ENCODE measurements around the gene ZFAND3.

Gene ZFAND3

GRCh38 chr6:38162493-38163185 lies 343.1 kb downstream of the ZFAND3 start:
- Histone ChIP-seq H3K23ac (ENCODE audit: low read length in 2 of 2) (no peak overlapping the region), H2BK5ac (ENCODE audit: low read depth, low read length, poor library complexity, severe bottlenecking) (no peak overlapping the region), H3K14ac (ENCODE audit: low read length in 2 of 2) (no peak overlapping the region), H4K8ac (ENCODE audit: low read length) (no peak overlapping the region), H3K36me3 (ENCODE audit: control insufficient read depth in 1 of 2, insufficient read depth in 2 of 2, low read depth in 1 of 2, low read length in 2 of 2) (peaks cover 16 to 43% of the 10 kb centered on the region in 2 experiments), H2BK120ac (ENCODE audit: low read depth, low read length) (no peak overlapping the region), H2AFZ (ENCODE audit: low read depth, low read length) (no peak overlapping the region), H3K9ac (ENCODE audit: low read length) (no peak overlapping the region), H3K4ac (ENCODE audit: low read depth in 1 of 2, low read length in 2 of 2) (no peak overlapping the region), H3K79me1 (replicated peaks; ENCODE audit: low read length, poor library complexity, severe bottlenecking) (peaks cover 20% of the 10 kb centered on the region), H3K27me3 (ENCODE audit: control insufficient read depth in 1 of 2, insufficient read depth in 1 of 2, low read length in 2 of 2) (no peaks in the 10 kb centered on the region), H3K18ac (ENCODE audit: low read depth in 1 of 2, low read length in 2 of 2) (no peak overlapping the region), H3K9me3 (ENCODE audit: control insufficient read depth, low read length) (no peaks in the 10 kb centered on the region), H3K4me3 (ENCODE audit: insufficient read depth in 1 of 2, low read depth in 1 of 2, low read length in 2 of 2) (no peak overlapping the region), H2BK12ac (ENCODE audit: low read length in 2 of 2) (no peak overlapping the region), H2AK5ac (ENCODE audit: low read length, severe bottlenecking) (no peak overlapping the region), H3K4me2 (ENCODE audit: low read length, poor library complexity, severe bottlenecking) (no peak overlapping the region), H3K4me1 (ENCODE audit: control insufficient read depth, insufficient read depth, low read depth, low read length) (peaks cover 5% of the 10 kb centered on the region), H3K27ac (ENCODE audit: low read length, poor library complexity, severe bottlenecking) (no peak overlapping the region), H4K91ac (ENCODE audit: low read length) (no peak overlapping the region), H2BK15ac (ENCODE audit: low read depth, poor library complexity, severe bottlenecking) (no peak overlapping the region)
- 98% methylated on average over 17 of the region's 17 CpGs for WGBS
- DNase-seq, result no peak

GRCh38 chr6:38163186-38164130 lies 343.9 kb downstream of the ZFAND3 start:
- no peak overlapping the region for H3K4me2 ChIP-seq (ENCODE audit: low read length, poor library complexity, severe bottlenecking)
- H2BK120ac ChIP-seq (ENCODE audit: low read depth, low read length), result no peak overlapping the region
- no peak overlapping the region for H2BK15ac ChIP-seq (ENCODE audit: low read depth, poor library complexity, severe bottlenecking)
- H3K4ac ChIP-seq (ENCODE audit: low read depth in 1 of 2, low read length in 2 of 2), result no peak overlapping the region
- H3K14ac ChIP-seq (ENCODE audit: low read length in 2 of 2), result no peak overlapping the region
- H2AFZ ChIP-seq (ENCODE audit: low read depth, low read length), result no peak overlapping the region
- WGBS, result 91% methylated on average over 26 of the region's 29 CpGs
- peaks cover 15% of the 10 kb centered on the region for H3K79me1 ChIP-seq (replicated peaks; ENCODE audit: low read length, poor library complexity, severe bottlenecking)
- H3K36me3 ChIP-seq (ENCODE audit: control insufficient read depth in 1 of 2, insufficient read depth in 2 of 2, low read depth in 1 of 2, low read length in 2 of 2), result peaks cover 16 to 39% of the 10 kb centered on the region in 2 experiments
- no peak overlapping the region for H2BK5ac ChIP-seq (ENCODE audit: low read depth, low read length, poor library complexity, severe bottlenecking)
- no peak overlapping the region for H3K9ac ChIP-seq (ENCODE audit: low read length)
- H3K4me3 ChIP-seq (ENCODE audit: insufficient read depth in 1 of 2, low read depth in 1 of 2, low read length in 2 of 2), result no peak overlapping the region
- no peak overlapping the region for H4K8ac ChIP-seq (ENCODE audit: low read length)
- DNase-seq, result no peak
- no peak overlapping the region for H4K91ac ChIP-seq (ENCODE audit: low read length)
- H2BK12ac ChIP-seq (ENCODE audit: low read length in 2 of 2), result no peak overlapping the region
- no peak overlapping the region for H2AK5ac ChIP-seq (ENCODE audit: low read length, severe bottlenecking)
- no peak overlapping the region for H3K27ac ChIP-seq (ENCODE audit: low read length, poor library complexity, severe bottlenecking)
- H3K23ac ChIP-seq (ENCODE audit: low read length in 2 of 2), result no peak overlapping the region
- no peak overlapping the region for H3K18ac ChIP-seq (ENCODE audit: low read depth in 1 of 2, low read length in 2 of 2)
- no peaks in the 10 kb centered on the region for H3K27me3 ChIP-seq (ENCODE audit: control insufficient read depth in 1 of 2, insufficient read depth in 1 of 2, low read length in 2 of 2)
- no peaks in the 10 kb centered on the region for H3K9me3 ChIP-seq (ENCODE audit: control insufficient read depth, low read length)
- peaks cover 5% of the 10 kb centered on the region for H3K4me1 ChIP-seq (ENCODE audit: control insufficient read depth, insufficient read depth, low read depth, low read length)

GRCh38 chr6:38164131-38164481 lies 344.6 kb downstream of the ZFAND3 start:
- Histone ChIP-seq H3K18ac (ENCODE audit: low read depth in 1 of 2, low read length in 2 of 2) (no peak overlapping the region), H2BK12ac (ENCODE audit: low read length in 2 of 2) (no peak overlapping the region), H3K27me3 (ENCODE audit: control insufficient read depth in 1 of 2, insufficient read depth in 1 of 2, low read length in 2 of 2) (no peaks in the 10 kb centered on the region), H3K4me2 (ENCODE audit: low read length, poor library complexity, severe bottlenecking) (no peak overlapping the region), H3K4me1 (ENCODE audit: control insufficient read depth, insufficient read depth, low read depth, low read length) (peaks cover 5% of the 10 kb centered on the region), H2BK120ac (ENCODE audit: low read depth, low read length) (no peak overlapping the region), H2AFZ (ENCODE audit: low read depth, low read length) (no peak overlapping the region), H3K23ac (ENCODE audit: low read length in 2 of 2) (no peak overlapping the region), H2AK5ac (ENCODE audit: low read length, severe bottlenecking) (no peak overlapping the region), H3K4ac (ENCODE audit: low read depth in 1 of 2, low read length in 2 of 2) (no peak overlapping the region), H4K8ac (ENCODE audit: low read length) (no peak overlapping the region), H3K27ac (ENCODE audit: low read length, poor library complexity, severe bottlenecking) (no peak overlapping the region), H3K14ac (ENCODE audit: low read length in 2 of 2) (no peak overlapping the region), H3K9me3 (ENCODE audit: control insufficient read depth, low read length) (no peaks in the 10 kb centered on the region), H3K79me1 (replicated peaks; ENCODE audit: low read length, poor library complexity, severe bottlenecking) (peaks cover 11% of the 10 kb centered on the region), H3K36me3 (ENCODE audit: control insufficient read depth in 1 of 2, insufficient read depth in 2 of 2, low read depth in 1 of 2, low read length in 2 of 2) (peaks cover 16 to 37% of the 10 kb centered on the region in 2 experiments), H3K4me3 (ENCODE audit: insufficient read depth in 1 of 2, low read depth in 1 of 2, low read length in 2 of 2) (no peak overlapping the region), H2BK15ac (ENCODE audit: low read depth, poor library complexity, severe bottlenecking) (no peak overlapping the region), H3K9ac (ENCODE audit: low read length) (no peak overlapping the region), H2BK5ac (ENCODE audit: low read depth, low read length, poor library complexity, severe bottlenecking) (no peak overlapping the region), H4K91ac (ENCODE audit: low read length) (no peak overlapping the region)
- no peak for DNase-seq
- WGBS, result 96% methylated on average over 4 of the region's 6 CpGs

GRCh38 chr6:38164671-38165108 lies 345.2 kb downstream of the ZFAND3 start:
- no peak overlapping the region for H2BK12ac ChIP-seq (ENCODE audit: low read length in 2 of 2)
- no peak overlapping the region for H3K14ac ChIP-seq (ENCODE audit: low read length in 2 of 2)
- H3K27me3 ChIP-seq (ENCODE audit: control insufficient read depth in 1 of 2, insufficient read depth in 1 of 2, low read length in 2 of 2), result no peaks in the 10 kb centered on the region
- H3K4ac ChIP-seq (ENCODE audit: low read depth in 1 of 2, low read length in 2 of 2), result no peak overlapping the region
- H3K79me1 ChIP-seq (replicated peaks; ENCODE audit: low read length, poor library complexity, severe bottlenecking), result peaks cover 8% of the 10 kb centered on the region
- peak overlapping the region; percentile 83 for H3K9ac ChIP-seq (ENCODE audit: low read length)
- H3K4me3 ChIP-seq (ENCODE audit: insufficient read depth in 1 of 2, low read depth in 1 of 2, low read length in 2 of 2), result peak overlapping the region in 1 of 2 experiments; percentile 37
- H3K4me2 ChIP-seq (ENCODE audit: low read length, poor library complexity, severe bottlenecking), result no peak overlapping the region
- no peak overlapping the region for H2BK15ac ChIP-seq (ENCODE audit: low read depth, poor library complexity, severe bottlenecking)
- no peak overlapping the region for H2BK120ac ChIP-seq (ENCODE audit: low read depth, low read length)
- no peak overlapping the region for H4K91ac ChIP-seq (ENCODE audit: low read length)
- peaks cover 15 to 34% of the 10 kb centered on the region in 2 experiments for H3K36me3 ChIP-seq (ENCODE audit: control insufficient read depth in 1 of 2, insufficient read depth in 2 of 2, low read depth in 1 of 2, low read length in 2 of 2)
- H2AK5ac ChIP-seq (ENCODE audit: low read length, severe bottlenecking), result no peak overlapping the region
- no peak overlapping the region for H3K23ac ChIP-seq (ENCODE audit: low read length in 2 of 2)
- no peak overlapping the region for H3K27ac ChIP-seq (ENCODE audit: low read length, poor library complexity, severe bottlenecking)
- H3K18ac ChIP-seq (ENCODE audit: low read depth in 1 of 2, low read length in 2 of 2), result no peak overlapping the region
- H4K8ac ChIP-seq (ENCODE audit: low read length), result no peak overlapping the region
- WGBS, result 97% methylated on average over 14 of the region's 14 CpGs
- peaks cover 5% of the 10 kb centered on the region for H3K4me1 ChIP-seq (ENCODE audit: control insufficient read depth, insufficient read depth, low read depth, low read length)
- no peaks in the 10 kb centered on the region for H3K9me3 ChIP-seq (ENCODE audit: control insufficient read depth, low read length)
- no peak for DNase-seq
- H2AFZ ChIP-seq (ENCODE audit: low read depth, low read length), result no peak overlapping the region
- H2BK5ac ChIP-seq (ENCODE audit: low read depth, low read length, poor library complexity, severe bottlenecking), result no peak overlapping the region
